ENCODE data around the gene SH2D4B.

The SH2D4B gene

DNA sequence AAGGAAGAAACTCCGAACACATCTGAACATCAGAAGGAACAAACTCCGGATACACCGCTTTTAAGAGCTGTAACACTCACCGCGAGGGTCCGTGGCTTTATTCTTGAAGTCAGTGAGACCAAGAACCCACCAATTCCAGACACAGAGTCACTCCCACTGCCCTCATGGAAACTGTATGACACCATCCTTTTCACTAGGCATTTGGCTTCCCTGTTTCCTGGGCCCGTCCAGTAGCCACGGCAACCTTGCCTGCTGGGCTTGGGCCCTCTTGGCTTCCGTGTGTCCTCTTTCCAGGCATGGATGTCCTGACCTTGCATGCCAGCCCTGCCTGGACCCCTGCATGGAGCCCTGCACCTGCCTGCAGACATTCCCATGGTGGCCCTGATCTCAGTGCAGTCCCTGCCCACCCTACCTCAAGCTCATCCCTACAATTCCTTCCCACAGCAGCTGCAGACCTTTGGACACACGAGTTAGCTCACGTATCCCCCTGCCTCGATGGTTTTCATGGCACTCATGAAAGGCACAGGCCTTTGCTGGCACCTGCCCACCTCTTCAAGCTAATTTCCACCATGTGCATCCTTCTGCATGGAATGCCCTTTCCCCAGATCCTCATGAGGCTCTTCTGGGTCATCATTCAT, 6.7 kb downstream of the SH2D4B start:
- Histone ChIP-seq H3K4me3 (ENCODE audit: low read depth in 1 of 2, low read length in 1 of 2) (no peak overlapping the region), H3K4me1 (ENCODE audit: control insufficient read depth in 1 of 2, insufficient read depth in 1 of 2, low read depth in 1 of 2, low read length in 1 of 2) (no peaks in the 10 kb centered on the region), H3K27me3 (no peaks in the 10 kb centered on the region), H3K36me3 (no peaks in the 10 kb centered on the region), H3K27ac (no peak overlapping the region), H3K9me3 (no peaks in the 10 kb centered on the region)
- TF ChIP-seq, protein P1, sequence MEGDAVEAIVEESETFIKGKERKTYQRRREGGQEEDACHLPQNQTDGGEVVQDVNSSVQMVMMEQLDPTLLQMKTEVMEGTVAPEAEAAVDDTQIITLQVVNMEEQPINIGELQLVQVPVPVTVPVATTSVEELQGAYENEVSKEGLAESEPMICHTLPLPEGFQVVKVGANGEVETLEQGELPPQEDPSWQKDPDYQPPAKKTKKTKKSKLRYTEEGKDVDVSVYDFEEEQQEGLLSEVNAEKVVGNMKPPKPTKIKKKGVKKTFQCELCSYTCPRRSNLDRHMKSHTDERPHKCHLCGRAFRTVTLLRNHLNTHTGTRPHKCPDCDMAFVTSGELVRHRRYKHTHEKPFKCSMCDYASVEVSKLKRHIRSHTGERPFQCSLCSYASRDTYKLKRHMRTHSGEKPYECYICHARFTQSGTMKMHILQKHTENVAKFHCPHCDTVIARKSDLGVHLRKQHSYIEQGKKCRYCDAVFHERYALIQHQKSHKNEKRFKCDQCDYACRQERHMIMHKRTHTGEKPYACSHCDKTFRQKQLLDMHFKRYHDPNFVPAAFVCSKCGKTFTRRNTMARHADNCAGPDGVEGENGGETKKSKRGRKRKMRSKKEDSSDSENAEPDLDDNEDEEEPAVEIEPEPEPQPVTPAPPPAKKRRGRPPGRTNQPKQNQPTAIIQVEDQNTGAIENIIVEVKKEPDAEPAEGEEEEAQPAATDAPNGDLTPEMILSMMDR (IDR thresholded peaks at IDR 0.05): no peak

DNA sequence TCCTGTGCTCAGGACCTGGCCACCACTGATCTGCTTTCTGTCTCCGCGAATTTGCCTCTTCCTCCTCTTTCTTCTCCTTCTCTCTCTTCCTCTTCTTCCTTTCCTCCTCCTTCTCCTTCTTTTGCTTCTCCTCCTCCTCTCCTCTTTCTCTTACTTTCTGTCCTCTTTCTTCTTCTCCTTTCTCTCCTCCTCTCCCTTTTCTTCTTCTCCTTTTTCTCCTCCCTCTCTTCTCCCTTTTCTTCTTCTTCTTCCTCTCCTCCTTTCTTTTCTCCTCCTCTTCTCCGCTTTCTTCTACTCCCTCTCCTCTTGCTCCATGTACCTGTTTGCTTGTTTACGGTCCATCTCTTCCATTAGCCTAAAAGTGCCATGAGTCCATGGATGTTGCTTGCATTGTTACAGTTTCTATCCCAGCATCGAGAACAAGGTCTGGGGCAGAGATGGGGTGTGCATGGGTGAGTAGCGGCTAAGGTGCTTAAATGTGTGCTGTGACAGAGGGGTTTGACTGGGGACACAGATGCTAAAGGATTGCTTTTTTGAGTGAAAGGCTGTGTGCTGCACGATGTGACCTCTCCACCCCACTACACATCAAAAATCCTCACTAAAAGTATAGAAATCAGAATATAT, 7.7 kb downstream of the SH2D4B start:
- Histone ChIP-seq H3K4me3 (ENCODE audit: low read depth in 1 of 2, low read length in 1 of 2) (no peak overlapping the region), H3K27me3 (no peaks in the 10 kb centered on the region), H3K27ac (no peak overlapping the region), H3K4me1 (ENCODE audit: control insufficient read depth in 1 of 2, insufficient read depth in 1 of 2, low read depth in 1 of 2, low read length in 1 of 2) (no peaks in the 10 kb centered on the region), H3K36me3 (no peaks in the 10 kb centered on the region), H3K9me3 (no peaks in the 10 kb centered on the region)
- TF ChIP-seq, protein P1 (IDR thresholded peaks at IDR 0.05): no peak

DNA sequence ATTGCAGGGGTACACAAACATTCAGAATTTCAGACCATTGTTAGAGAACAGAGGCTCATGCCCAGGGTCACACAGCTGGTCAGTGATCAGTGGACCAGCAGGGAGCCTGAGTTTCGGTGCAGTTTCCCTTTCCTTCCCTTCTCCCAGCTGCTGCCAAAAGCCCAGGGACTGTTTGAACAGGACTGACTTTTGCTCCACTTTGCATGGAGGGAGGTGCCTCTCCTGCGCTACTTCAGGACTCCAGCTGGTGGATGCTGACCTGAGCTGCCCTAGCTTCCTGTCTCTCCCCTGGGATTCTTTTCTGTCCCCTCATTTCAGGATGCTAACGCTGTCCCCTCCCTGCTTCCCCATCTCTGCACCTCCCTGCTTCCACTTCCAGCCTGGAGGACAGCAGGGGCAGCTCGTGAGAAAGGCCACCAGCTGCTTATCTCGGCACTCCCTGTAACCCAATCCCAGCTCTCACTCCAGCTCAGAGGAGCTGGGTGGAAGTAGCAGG, 14.5 kb downstream of the SH2D4B start:
- no peak overlapping the region for H3K4me3 ChIP-seq (ENCODE audit: low read depth in 1 of 2, low read length in 1 of 2)
- H3K9me3 ChIP-seq: no peaks in the 10 kb centered on the region
- no peak overlapping the region for H3K27ac ChIP-seq
- H3K36me3 ChIP-seq: no peaks in the 10 kb centered on the region
- TF ChIP-seq, protein P1 (IDR thresholded peaks at IDR 0.05): no peak
- no peaks in the 10 kb centered on the region for H3K27me3 ChIP-seq
- H3K4me1 ChIP-seq (ENCODE audit: control insufficient read depth in 1 of 2, insufficient read depth in 1 of 2, low read depth in 1 of 2, low read length in 1 of 2): peaks cover 7 to 10% of the 10 kb centered on the region in 2 experiments

DNA sequence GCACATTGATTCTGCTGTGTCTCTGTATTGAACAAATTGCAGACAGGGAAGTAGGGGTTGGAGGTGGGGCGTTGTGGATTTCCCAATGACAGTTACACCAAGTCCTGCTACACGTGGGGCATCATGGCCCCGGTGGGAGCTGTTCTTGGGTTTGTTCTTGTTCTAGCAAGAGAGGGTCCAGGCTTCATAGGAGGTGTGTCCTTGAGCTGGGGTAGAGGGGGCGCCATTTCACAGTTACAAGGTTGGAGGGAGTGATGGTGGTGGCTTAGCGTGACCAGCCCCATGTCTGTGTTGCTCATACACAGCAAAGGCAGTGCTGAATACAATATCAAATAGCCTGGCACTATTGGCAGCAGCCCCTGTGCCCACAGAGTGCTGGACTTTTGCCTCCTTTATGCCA, 15.7 kb downstream of the SH2D4B start:
- Histone ChIP-seq H3K4me1 (ENCODE audit: control insufficient read depth in 1 of 2, insufficient read depth in 1 of 2, low read depth in 1 of 2, low read length in 1 of 2) (peaks cover 7 to 10% of the 10 kb centered on the region in 2 experiments), H3K27me3 (no peaks in the 10 kb centered on the region), H3K27ac (no peak overlapping the region), H3K9me3 (no peaks in the 10 kb centered on the region), H3K4me3 (ENCODE audit: low read depth in 1 of 2, low read length in 1 of 2) (no peak overlapping the region), H3K36me3 (no peaks in the 10 kb centered on the region)
- TF ChIP-seq, protein P1 (IDR thresholded peaks at IDR 0.05): no peak

DNA sequence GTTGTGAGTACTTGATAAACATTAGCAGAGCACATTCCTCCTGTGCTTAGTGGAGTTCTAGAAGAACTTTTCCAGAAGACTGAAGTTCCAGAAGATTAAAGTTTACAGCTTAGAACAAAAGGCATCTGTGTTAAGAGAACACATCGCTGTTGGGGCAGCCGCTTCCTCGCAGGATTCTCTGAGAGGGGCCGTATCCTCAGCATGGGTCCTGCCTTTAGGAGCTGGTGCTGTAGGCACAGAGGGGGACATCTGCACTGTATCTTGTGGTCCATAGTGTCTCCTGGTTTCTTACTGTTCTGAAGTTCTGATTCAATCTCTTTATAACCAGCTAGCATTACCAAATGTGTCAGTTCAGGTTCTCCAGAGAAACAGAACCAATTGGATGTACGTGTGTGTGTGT, 16.3 kb downstream of the SH2D4B start:
- H3K4me3 ChIP-seq (ENCODE audit: low read depth in 1 of 2, low read length in 1 of 2): no peak overlapping the region
- no peaks in the 10 kb centered on the region for H3K9me3 ChIP-seq
- peaks cover 7 to 10% of the 10 kb centered on the region in 2 experiments for H3K4me1 ChIP-seq (ENCODE audit: control insufficient read depth in 1 of 2, insufficient read depth in 1 of 2, low read depth in 1 of 2, low read length in 1 of 2)
- no peak overlapping the region for H3K27ac ChIP-seq
- no peaks in the 10 kb centered on the region for H3K36me3 ChIP-seq
- no peaks in the 10 kb centered on the region for H3K27me3 ChIP-seq
- TF ChIP-seq, protein P1 (IDR thresholded peaks at IDR 0.05): no peak

Measured in neutrophil (primary cell).